Suprapubic skin (tissue), 4 donors: ENCODE measurements around the gene IDH3G.

Experiments
- EP300 ChIP-seq: sonication (generic); formaldehyde crosslinking; IDR thresholded peaks from one replicate; pipeline ENCODE4 v1.6.1; 2017; ENCODE audit warnings: antibody characterized with exemption
- POLR2A ChIP-seq, 2 donors: fragments of 450-650 bp; IDR thresholded peaks; one replicate each; pipeline ENCODE4 v1.6.1; 2017; ENCODE audit warnings: antibody characterized with exemption in 2 of 2, mild to moderate bottlenecking in 2 of 2, moderate library complexity in 2 of 2
- POLR2AphosphoS5 ChIP-seq, 3 donors: sonication (generic); formaldehyde crosslinking; IDR thresholded peaks; one replicate each; pipeline ENCODE4 v1.6.1; 2017; ENCODE audit warnings: antibody characterized with exemption in 3 of 3
- TF ChIP-seq, protein P1 (sequence below), 2 donors: fragments of 200-600 bp in 1 of 2; fragments of 450-650 bp in 1 of 2; sonication (generic) in 1 of 2; IDR thresholded peaks; one replicate each; pipeline ENCODE4 v1.5.1; 2016 to 2019; ENCODE audit warnings: antibody characterized with exemption in 2 of 2, mild to moderate bottlenecking in 1 of 2, moderate library complexity in 1 of 2

GRCh38 chrX:153776611-153777045 is 17.5 kb downstream of the IDH3G start:
- TF ChIP-seq POLR2A (IDR thresholded peaks at IDR 0.05) = no peak
- TF ChIP-seq, protein P1, sequence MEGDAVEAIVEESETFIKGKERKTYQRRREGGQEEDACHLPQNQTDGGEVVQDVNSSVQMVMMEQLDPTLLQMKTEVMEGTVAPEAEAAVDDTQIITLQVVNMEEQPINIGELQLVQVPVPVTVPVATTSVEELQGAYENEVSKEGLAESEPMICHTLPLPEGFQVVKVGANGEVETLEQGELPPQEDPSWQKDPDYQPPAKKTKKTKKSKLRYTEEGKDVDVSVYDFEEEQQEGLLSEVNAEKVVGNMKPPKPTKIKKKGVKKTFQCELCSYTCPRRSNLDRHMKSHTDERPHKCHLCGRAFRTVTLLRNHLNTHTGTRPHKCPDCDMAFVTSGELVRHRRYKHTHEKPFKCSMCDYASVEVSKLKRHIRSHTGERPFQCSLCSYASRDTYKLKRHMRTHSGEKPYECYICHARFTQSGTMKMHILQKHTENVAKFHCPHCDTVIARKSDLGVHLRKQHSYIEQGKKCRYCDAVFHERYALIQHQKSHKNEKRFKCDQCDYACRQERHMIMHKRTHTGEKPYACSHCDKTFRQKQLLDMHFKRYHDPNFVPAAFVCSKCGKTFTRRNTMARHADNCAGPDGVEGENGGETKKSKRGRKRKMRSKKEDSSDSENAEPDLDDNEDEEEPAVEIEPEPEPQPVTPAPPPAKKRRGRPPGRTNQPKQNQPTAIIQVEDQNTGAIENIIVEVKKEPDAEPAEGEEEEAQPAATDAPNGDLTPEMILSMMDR (IDR thresholded peaks at IDR 0.05) = no peak
- no peak for TF ChIP-seq EP300
- TF ChIP-seq POLR2AphosphoS5 (IDR thresholded peaks at IDR 0.05) = no peak
